Suppressor macrophage treated with lipopolysaccharide for 4 hours (primary cell): ENCODE measurements around the gene HSPA14.
"Not testable (repeated sequence)": the region's sequence is repeated elsewhere in the genome, so short reads cannot be mapped to it uniquely, and the experiment has no call there.

Experiments used
- DNase-seq: peaks from one replicate; pipeline ENCODE4 v3.0.0-alpha.2; 2020

Gene HSPA14

GRCh38 chr10:14837003-14837756 lies 926 bp upstream of the HSPA14 start:
- DNase-seq = no peak

- DNase-seq = peak; percentile 26
These were observed 637 bp downstream of the HSPA14 start for GRCh38 chr10:14838582-14839304.

GRCh38 chr10:14839305-14839695 lies 1.2 kb downstream of the HSPA14 start:
- no peak for DNase-seq

- DNase-seq = no peak
These were observed 2.1 kb downstream of the HSPA14 start for GRCh38 chr10:14840178-14840577.

GRCh38 chr10:14843327-14843988 lies 5.4 kb downstream of the HSPA14 start:
- DNase-seq = no peak

GRCh38 chr10:14844948-14845347 lies 6.8 kb downstream of the HSPA14 start:
- DNase-seq = no peak

GRCh38 chr10:14852236-14852635 lies 14.1 kb downstream of the HSPA14 start:
- DNase-seq = no peak

- no peak for DNase-seq
These were observed 17.3 kb downstream of the HSPA14 start for GRCh38 chr10:14855453-14855852.

- no peak for DNase-seq
These were observed 20.3 kb downstream of the HSPA14 start for GRCh38 chr10:14858338-14858960.

- DNase-seq = no peak
These were observed 20.9 kb downstream of the HSPA14 start for GRCh38 chr10:14859043-14859442.

GRCh38 chr10:14859775-14860174 lies 21.7 kb downstream of the HSPA14 start:
- no peak for DNase-seq

GRCh38 chr10:14860791-14861190 lies 22.7 kb downstream of the HSPA14 start:
- no peak for DNase-seq

GRCh38 chr10:14864466-14864865 lies 26.4 kb downstream of the HSPA14 start:
- DNase-seq = not testable (repeated sequence)

- DNase-seq = not testable (repeated sequence)
These were observed 26.8 kb downstream of the HSPA14 start for GRCh38 chr10:14864871-14865270.

GRCh38 chr10:14873090-14873760 lies 35.1 kb downstream of the HSPA14 start:
- DNase-seq = no peak

GRCh38 chr10:14875941-14876340 lies 37.8 kb downstream of the HSPA14 start:
- no peak for DNase-seq

- DNase-seq = no peak
These were observed 38.7 kb downstream of the HSPA14 start for GRCh38 chr10:14876764-14877163.

- peak; percentile 99 for DNase-seq
These were observed 40.4 kb downstream of the HSPA14 start, which contains the start of gene SUV39H2 for GRCh38 chr10:14878266-14879123. SUV39H2 (plus strand) TSS chr10:14878866; CDS start chr10:14878889, 23 bp downstream.

- peak; percentile 11 for DNase-seq
These were observed 41.2 kb downstream of the HSPA14 start for GRCh38 chr10:14879124-14879927.

GRCh38 chr10:14879928-14880193 lies 41.8 kb downstream of the HSPA14 start:
- no peak for DNase-seq

- DNase-seq = no peak
These were observed 42.1 kb downstream of the HSPA14 start for GRCh38 chr10:14880229-14880628.
